22Rv1 (cell line): ENCODE data around the gene SETD4.

Source experiments
- CTCF ChIP-seq: fragments of 450-650 bp; IDR thresholded peaks from 2 replicates; pipeline ENCODE4 v1.5.1; 2017; ENCODE audit warnings: mild to moderate bottlenecking
- ZFX ChIP-seq: fragments of 450-650 bp; IDR thresholded peaks from 2 replicates; pipeline ENCODE4 v1.6.1; 2017; ENCODE audit warnings: antibody characterized with exemption, borderline replicate concordance

DNA sequence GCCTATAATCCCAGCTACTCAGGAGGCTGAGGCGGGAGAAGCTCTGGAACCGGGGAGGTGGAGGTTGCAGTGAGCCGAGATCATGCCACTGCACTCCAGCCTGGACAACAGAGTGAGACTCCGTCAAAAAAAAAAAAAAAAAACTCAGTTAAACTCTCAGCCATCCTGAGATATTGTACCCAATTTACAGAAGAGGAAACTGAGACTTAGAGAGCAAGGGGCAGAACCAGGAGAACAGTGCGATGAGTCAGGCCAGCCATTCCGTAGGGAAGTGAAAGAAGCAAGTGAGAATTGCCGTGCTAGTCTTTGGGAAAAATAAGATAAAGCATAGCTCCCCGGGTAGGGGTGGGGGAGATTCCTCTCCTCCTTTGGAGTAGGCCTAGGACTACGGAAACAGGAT lies 69.7 kb downstream of the SETD4 start:
- TF ChIP-seq CTCF, result no peak
- TF ChIP-seq ZFX, result no peak
